ENCODE results near the gene TOB1. TPM values are rescaled to one million over a fixed set of nuclear protein-coding genes. Genes with fewer than 3 reads are reported as not detected.

The TOB1 gene
- total and polyA plus RNA-seq, 9 of the 15 experiments (the other 6 are each of a cell fraction or from before 2014, with no cell fraction given) = 4.8 to 63.7 (median 13.2) TPM

DNA sequence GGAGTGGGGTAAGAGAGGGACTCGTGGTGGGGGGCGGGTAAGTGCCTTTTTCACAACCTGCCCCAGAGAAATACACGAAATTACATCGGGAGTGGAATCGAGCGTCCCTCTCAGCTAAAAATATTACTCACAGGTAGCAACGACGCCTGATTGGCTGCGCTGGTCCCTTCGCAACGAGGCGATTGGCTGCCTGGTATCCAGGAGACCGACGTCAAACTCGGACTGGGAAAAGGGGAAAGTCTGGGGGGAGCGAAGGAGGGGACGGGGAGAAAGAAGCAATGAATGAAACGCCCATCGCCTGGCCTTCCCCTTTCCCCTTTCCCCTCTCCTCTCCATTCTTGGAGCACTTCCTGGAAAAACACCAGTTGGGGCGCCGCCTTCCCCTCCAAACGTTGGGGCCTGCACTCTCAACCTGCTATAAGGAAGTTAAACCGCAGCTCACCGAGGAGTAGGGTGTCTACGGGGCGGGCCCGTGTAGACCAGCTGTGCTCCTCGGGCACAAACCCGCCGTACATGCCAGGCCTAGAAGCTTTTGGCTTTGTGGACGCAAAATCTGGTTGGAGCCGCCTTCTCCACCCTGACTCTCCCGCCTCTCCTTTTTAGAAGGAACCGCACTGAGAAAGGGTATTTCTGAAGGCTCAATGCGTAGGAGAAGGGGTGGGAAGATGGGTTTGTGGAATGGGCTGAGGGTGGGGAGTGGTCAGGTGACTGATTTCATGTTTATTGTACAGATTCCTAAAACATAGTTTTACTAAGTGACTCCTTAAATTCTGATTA is 1.4 kb upstream of the TOB1 start (continued):
- TF ChIP-seq, protein P1, sequence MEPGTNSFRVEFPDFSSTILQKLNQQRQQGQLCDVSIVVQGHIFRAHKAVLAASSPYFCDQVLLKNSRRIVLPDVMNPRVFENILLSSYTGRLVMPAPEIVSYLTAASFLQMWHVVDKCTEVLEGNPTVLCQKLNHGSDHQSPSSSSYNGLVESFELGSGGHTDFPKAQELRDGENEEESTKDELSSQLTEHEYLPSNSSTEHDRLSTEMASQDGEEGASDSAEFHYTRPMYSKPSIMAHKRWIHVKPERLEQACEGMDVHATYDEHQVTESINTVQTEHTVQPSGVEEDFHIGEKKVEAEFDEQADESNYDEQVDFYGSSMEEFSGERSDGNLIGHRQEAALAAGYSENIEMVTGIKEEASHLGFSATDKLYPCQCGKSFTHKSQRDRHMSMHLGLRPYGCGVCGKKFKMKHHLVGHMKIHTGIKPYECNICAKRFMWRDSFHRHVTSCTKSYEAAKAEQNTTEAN (CRISPR knock-in tag; IDR thresholded peaks at IDR 0.05) = no peak
- TF ChIP-seq ZNF445 (CRISPR knock-in tag; IDR thresholded peaks at IDR 0.05; ENCODE audit: low read depth) (no peak), CXXC5 (CRISPR knock-in tag; IDR thresholded peaks at IDR 0.05) (peak; percentile 57), IFI16 (CRISPR knock-in tag; IDR thresholded peaks at IDR 0.05) (no peak), TBL1XR1 (IDR thresholded peaks at IDR 0.05; ENCODE audit: low read length in 2 of 2) (0 out of 4 replicates have a peak, but pooled peaks of 1 of the 2 experiments have one; percentile 7), ZBED1 (IDR thresholded peaks at IDR 0.05) (no peak), ZNF785 (CRISPR knock-in tag; IDR thresholded peaks at IDR 0.05) (no peak), TOE1 (IDR thresholded peaks at IDR 0.05; ENCODE audit: borderline replicate concordance) (peak; percentile 70; the same call in 1 of the 2 replicates), TOE1 (CRISPR knock-in tag; IDR thresholded peaks at IDR 0.05; ENCODE audit: borderline replicate concordance, low read depth) (peak; percentile 87; the same call in 1 of the 2 replicates), ZNF175 (CRISPR knock-in tag; IDR thresholded peaks at IDR 0.05; ENCODE audit: low read depth) (no peak), ZNF77 (CRISPR knock-in tag; IDR thresholded peaks at IDR 0.05) (no peak)
- TF ChIP-seq, protein P2, sequence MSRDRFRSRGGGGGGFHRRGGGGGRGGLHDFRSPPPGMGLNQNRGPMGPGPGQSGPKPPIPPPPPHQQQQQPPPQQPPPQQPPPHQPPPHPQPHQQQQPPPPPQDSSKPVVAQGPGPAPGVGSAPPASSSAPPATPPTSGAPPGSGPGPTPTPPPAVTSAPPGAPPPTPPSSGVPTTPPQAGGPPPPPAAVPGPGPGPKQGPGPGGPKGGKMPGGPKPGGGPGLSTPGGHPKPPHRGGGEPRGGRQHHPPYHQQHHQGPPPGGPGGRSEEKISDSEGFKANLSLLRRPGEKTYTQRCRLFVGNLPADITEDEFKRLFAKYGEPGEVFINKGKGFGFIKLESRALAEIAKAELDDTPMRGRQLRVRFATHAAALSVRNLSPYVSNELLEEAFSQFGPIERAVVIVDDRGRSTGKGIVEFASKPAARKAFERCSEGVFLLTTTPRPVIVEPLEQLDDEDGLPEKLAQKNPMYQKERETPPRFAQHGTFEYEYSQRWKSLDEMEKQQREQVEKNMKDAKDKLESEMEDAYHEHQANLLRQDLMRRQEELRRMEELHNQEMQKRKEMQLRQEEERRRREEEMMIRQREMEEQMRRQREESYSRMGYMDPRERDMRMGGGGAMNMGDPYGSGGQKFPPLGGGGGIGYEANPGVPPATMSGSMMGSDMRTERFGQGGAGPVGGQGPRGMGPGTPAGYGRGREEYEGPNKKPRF (IDR thresholded peaks at IDR 0.05; ENCODE audit: low read depth, low read length) = no peak
- TF ChIP-seq, protein P3, sequence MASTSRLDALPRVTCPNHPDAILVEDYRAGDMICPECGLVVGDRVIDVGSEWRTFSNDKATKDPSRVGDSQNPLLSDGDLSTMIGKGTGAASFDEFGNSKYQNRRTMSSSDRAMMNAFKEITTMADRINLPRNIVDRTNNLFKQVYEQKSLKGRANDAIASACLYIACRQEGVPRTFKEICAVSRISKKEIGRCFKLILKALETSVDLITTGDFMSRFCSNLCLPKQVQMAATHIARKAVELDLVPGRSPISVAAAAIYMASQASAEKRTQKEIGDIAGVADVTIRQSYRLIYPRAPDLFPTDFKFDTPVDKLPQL (IDR thresholded peaks at IDR 0.05; ENCODE audit: extremely low read depth, insufficient read length) = no peak
- TF ChIP-seq, protein P4, sequence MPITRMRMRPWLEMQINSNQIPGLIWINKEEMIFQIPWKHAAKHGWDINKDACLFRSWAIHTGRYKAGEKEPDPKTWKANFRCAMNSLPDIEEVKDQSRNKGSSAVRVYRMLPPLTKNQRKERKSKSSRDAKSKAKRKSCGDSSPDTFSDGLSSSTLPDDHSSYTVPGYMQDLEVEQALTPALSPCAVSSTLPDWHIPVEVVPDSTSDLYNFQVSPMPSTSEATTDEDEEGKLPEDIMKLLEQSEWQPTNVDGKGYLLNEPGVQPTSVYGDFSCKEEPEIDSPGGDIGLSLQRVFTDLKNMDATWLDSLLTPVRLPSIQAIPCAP (CRISPR knock-in tag; IDR thresholded peaks at IDR 0.05; ENCODE audit: borderline replicate concordance) = no peak
- TF ChIP-seq, protein P5, sequence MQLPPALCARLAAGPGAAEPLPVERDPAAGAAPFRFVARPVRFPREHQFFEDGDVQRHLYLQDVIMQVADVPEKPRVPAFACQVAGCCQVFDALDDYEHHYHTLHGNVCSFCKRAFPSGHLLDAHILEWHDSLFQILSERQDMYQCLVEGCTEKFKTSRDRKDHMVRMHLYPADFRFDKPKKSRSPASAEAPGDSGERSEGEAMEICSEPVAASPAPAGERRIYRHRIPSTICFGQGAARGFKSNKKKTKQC (CRISPR knock-in tag; IDR thresholded peaks at IDR 0.05) = 0 out of 2 replicates have a peak, but pooled peaks have one; percentile 45
- TF ChIP-seq, protein P6, sequence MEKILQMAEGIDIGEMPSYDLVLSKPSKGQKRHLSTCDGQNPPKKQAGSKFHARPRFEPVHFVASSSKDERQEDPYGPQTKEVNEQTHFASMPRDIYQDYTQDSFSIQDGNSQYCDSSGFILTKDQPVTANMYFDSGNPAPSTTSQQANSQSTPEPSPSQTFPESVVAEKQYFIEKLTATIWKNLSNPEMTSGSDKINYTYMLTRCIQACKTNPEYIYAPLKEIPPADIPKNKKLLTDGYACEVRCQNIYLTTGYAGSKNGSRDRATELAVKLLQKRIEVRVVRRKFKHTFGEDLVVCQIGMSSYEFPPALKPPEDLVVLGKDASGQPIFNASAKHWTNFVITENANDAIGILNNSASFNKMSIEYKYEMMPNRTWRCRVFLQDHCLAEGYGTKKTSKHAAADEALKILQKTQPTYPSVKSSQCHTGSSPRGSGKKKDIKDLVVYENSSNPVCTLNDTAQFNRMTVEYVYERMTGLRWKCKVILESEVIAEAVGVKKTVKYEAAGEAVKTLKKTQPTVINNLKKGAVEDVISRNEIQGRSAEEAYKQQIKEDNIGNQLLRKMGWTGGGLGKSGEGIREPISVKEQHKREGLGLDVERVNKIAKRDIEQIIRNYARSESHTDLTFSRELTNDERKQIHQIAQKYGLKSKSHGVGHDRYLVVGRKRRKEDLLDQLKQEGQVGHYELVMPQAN (IDR thresholded peaks at IDR 0.05; ENCODE audit: borderline replicate concordance) = peak; percentile 52; the same call in 1 of the 2 replicates
- TF ChIP-seq, protein P7, sequence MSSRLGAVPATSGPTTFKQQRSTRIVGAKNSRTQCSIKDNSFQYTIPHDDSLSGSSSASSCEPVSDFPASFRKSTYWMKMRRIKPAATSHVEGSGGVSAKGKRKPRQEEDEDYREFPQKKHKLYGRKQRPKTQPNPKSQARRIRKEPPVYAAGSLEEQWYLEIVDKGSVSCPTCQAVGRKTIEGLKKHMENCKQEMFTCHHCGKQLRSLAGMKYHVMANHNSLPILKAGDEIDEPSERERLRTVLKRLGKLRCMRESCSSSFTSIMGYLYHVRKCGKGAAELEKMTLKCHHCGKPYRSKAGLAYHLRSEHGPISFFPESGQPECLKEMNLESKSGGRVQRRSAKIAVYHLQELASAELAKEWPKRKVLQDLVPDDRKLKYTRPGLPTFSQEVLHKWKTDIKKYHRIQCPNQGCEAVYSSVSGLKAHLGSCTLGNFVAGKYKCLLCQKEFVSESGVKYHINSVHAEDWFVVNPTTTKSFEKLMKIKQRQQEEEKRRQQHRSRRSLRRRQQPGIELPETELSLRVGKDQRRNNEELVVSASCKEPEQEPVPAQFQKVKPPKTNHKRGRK (tag; IDR thresholded peaks at IDR 0.05) = no peak

Measured in K562 (cell line).